ENCODE measurements around the gene ZNF143. TPM values are rescaled to one million over a fixed set of nuclear protein-coding genes. Genes with fewer than 3 reads are reported as not detected.
A peak's percentile ranks its signal among the peaks of the same experiment; 100 is the strongest.

The ZNF143 gene
- total RNA-seq, 2 donors from 2014 or later = 34.6 to 44.4 TPM

GRCh38 chr11:9470765-9471164 is 10.0 kb downstream of the ZNF143 start:
- Histone ChIP-seq H3K9me3 (ENCODE audit: control insufficient read depth, low read length) (no peaks in the 10 kb centered on the region), H3K36me3 (ENCODE audit: control insufficient read depth, insufficient read depth, low read length) (peaks cover 39% of the 10 kb centered on the region), H3K4me3 (ENCODE audit: low read length) (no peak overlapping the region), H3K27me3 (ENCODE audit: control insufficient read depth, insufficient read depth, low read length, poor library complexity, severe bottlenecking) (no peaks in the 10 kb centered on the region), H3K4me1 (ENCODE audit: control insufficient read depth, insufficient read depth, low read length) (no peaks in the 10 kb centered on the region), H3K9ac (ENCODE audit: extremely low read depth, low read length, poor library complexity, severe bottlenecking) (no peak overlapping the region), H3K27ac (ENCODE audit: low read depth, low read length) (no peak overlapping the region)
- no peaks in the 10 kb centered on the region for H3K9me3 Mint-ChIP-seq
- TF ChIP-seq, protein P1, sequence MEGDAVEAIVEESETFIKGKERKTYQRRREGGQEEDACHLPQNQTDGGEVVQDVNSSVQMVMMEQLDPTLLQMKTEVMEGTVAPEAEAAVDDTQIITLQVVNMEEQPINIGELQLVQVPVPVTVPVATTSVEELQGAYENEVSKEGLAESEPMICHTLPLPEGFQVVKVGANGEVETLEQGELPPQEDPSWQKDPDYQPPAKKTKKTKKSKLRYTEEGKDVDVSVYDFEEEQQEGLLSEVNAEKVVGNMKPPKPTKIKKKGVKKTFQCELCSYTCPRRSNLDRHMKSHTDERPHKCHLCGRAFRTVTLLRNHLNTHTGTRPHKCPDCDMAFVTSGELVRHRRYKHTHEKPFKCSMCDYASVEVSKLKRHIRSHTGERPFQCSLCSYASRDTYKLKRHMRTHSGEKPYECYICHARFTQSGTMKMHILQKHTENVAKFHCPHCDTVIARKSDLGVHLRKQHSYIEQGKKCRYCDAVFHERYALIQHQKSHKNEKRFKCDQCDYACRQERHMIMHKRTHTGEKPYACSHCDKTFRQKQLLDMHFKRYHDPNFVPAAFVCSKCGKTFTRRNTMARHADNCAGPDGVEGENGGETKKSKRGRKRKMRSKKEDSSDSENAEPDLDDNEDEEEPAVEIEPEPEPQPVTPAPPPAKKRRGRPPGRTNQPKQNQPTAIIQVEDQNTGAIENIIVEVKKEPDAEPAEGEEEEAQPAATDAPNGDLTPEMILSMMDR (conservative IDR thresholded peaks at IDR 0.05) = no peak
- 88 to 91% methylated on average over 4 of the region's 4 CpGs for WGBS, 2 experiments (ENCODE audit: insufficient coverage in 1 of 2, insufficient read length in 1 of 2)
- DNase-seq = no peak
- peak overlapping the region; percentile 3 for H3K27ac Mint-ChIP-seq
- peaks cover 35% of the 10 kb centered on the region for H3K36me3 Mint-ChIP-seq (ENCODE audit: low read depth)
- no peak overlapping the region for H3K4me3 Mint-ChIP-seq
- no peaks in the 10 kb centered on the region for H3K27me3 Mint-ChIP-seq (ENCODE audit: insufficient read depth)
- H3K4me1 Mint-ChIP-seq = no peaks in the 10 kb centered on the region

DNA sequence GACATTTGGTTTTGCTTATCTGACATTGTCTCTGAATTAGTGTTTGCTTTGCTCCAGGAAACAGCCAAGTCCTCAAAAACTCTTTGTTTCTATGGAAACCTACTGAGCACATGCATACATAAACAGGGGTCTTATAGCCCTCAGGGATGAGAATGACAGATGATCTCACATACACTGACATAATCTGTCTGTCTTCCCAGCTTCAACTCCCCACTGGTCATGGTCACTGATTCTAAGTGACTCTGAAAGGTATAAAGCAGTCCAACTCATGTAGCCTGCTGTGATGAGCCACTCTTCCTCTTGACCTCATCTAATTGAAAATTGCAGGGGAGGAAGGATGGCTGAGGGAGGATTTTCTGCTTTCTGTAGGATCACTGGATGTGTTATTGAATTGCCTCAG is 12.6 kb downstream of the ZNF143 start:
- Histone ChIP-seq H3K4me3 (ENCODE audit: low read length) (no peak overlapping the region), H3K27ac (ENCODE audit: low read depth, low read length) (no peak overlapping the region), H3K9me3 (ENCODE audit: control insufficient read depth, low read length) (no peaks in the 10 kb centered on the region), H3K9ac (ENCODE audit: extremely low read depth, low read length, poor library complexity, severe bottlenecking) (no peak overlapping the region), H3K4me1 (ENCODE audit: control insufficient read depth, insufficient read depth, low read length) (no peaks in the 10 kb centered on the region), H3K36me3 (ENCODE audit: control insufficient read depth, insufficient read depth, low read length) (peaks cover 48% of the 10 kb centered on the region), H3K27me3 (ENCODE audit: control insufficient read depth, insufficient read depth, low read length, poor library complexity, severe bottlenecking) (no peaks in the 10 kb centered on the region)
- peaks cover 52% of the 10 kb centered on the region for H3K36me3 Mint-ChIP-seq (ENCODE audit: low read depth)
- no peak overlapping the region for H3K27ac Mint-ChIP-seq
- H3K9me3 Mint-ChIP-seq = no peaks in the 10 kb centered on the region
- DNase-seq = no peak
- no peaks in the 10 kb centered on the region for H3K27me3 Mint-ChIP-seq (ENCODE audit: insufficient read depth)
- no peaks in the 10 kb centered on the region for H3K4me1 Mint-ChIP-seq
- TF ChIP-seq, protein P1 (conservative IDR thresholded peaks at IDR 0.05) = no peak
- no peak overlapping the region for H3K4me3 Mint-ChIP-seq

DNA sequence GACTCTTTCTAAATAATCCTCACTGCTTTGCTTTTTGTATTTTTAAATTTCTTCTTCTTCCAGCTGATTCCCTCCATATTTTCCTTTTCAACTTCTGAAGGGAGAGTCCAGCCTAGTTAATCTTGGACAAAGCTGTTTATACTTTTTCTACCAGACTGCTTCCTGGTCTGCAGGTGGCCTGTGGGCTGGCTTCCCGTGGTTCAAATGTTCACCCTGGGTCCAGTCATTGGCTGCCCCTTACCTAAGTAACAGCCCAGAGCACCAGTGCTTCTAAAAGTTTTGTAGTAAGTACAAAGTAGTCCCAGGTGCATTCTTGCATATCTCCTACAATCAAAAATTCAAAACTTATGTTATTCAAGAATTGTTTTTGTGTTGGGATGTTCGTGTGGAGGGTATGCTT is 19.1 kb downstream of the ZNF143 start:
- H3K9me3 ChIP-seq (ENCODE audit: control insufficient read depth, low read length) = no peaks in the 10 kb centered on the region
- H3K27ac ChIP-seq (ENCODE audit: low read depth, low read length) = no peak overlapping the region
- TF ChIP-seq, protein P1 (conservative IDR thresholded peaks at IDR 0.05) = no peak
- no peaks in the 10 kb centered on the region for H3K27me3 Mint-ChIP-seq (ENCODE audit: insufficient read depth)
- no peak overlapping the region for H3K4me3 Mint-ChIP-seq
- H3K4me3 ChIP-seq (ENCODE audit: low read length) = no peak overlapping the region
- H3K27ac Mint-ChIP-seq = no peak overlapping the region
- H3K9ac ChIP-seq (ENCODE audit: extremely low read depth, low read length, poor library complexity, severe bottlenecking) = no peak overlapping the region
- peaks cover 68% of the 10 kb centered on the region for H3K36me3 Mint-ChIP-seq (ENCODE audit: low read depth)
- H3K36me3 ChIP-seq (ENCODE audit: control insufficient read depth, insufficient read depth, low read length) = peaks cover 52% of the 10 kb centered on the region
- DNase-seq = no peak
- WGBS, 2 experiments (ENCODE audit: insufficient coverage in 1 of 2, insufficient read length in 1 of 2) = 87 to 100% methylated on average over 1 to 2 of the region's 2 CpGs
- no peaks in the 10 kb centered on the region for H3K9me3 Mint-ChIP-seq
- no peaks in the 10 kb centered on the region for H3K4me1 ChIP-seq (ENCODE audit: control insufficient read depth, insufficient read depth, low read length)
- no peaks in the 10 kb centered on the region for H3K4me1 Mint-ChIP-seq
- no peaks in the 10 kb centered on the region for H3K27me3 ChIP-seq (ENCODE audit: control insufficient read depth, insufficient read depth, low read length, poor library complexity, severe bottlenecking)
